ENCODE results near the gene PTPN13.

The PTPN13 gene

DNA sequence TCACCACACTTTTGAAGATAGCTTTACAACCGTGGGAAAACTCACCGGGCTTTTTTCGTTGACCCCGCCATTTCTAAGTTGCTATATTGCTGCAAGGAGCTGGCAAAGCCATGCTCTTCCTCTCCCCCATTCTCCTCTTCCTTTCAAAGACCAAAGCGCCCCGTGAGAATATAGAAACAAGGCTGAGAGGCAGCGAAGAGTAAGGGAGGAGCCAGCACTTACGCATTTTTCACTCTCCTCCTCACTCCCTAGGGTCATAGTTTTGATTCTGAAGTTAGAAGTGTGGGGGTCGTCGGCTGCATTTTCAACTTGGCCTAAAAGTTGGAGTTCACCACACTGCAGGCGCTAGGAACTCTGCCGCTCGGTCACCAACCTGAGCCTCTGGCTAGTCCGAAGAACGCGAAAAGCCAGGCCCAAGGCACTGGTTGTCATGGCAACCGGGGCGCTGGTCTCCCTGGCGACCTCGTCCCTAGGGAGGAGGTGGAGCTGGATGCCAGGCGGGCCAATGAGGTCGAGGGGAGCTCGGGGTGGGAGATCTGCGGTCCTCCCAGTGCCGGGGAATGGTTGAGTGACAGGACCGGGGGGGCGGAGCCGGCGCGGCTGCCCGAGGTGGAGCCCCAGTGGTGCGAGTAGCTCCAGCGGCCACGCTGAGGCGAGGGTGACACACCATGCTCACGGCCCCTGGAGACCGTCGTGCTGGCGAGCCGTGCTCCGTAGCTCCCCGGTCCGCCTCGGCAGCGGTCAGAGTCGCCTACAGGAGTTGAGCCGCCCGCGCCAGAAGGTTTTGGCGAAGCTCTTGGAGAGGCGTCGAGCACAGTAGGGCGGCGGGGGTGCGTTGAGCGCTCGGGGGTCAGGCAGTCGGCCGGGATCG, at the start of gene PTPN13 (continued):
- no peak for TF ChIP-seq GLI2 (tag by site-specific recombination; IDR thresholded peaks at IDR 0.05; ENCODE audit: borderline replicate concordance, low read depth)
- no peak for TF ChIP-seq ZNF23 (tag by site-specific recombination; IDR thresholded peaks at IDR 0.05; ENCODE audit: borderline replicate concordance)
- no peak for TF ChIP-seq ZNF26 (tag by site-specific recombination; IDR thresholded peaks at IDR 0.05)
- no peak for TF ChIP-seq ZNF701 (tag by site-specific recombination; IDR thresholded peaks at IDR 0.05)
- TF ChIP-seq SP3 (tag by site-specific recombination; IDR thresholded peaks at IDR 0.05), result peak; percentile 83
- no peak for TF ChIP-seq HOXC10 (CRISPR knock-in tag; IDR thresholded peaks at IDR 0.05)
- TF ChIP-seq ZBTB7A (tag by site-specific recombination; IDR thresholded peaks at IDR 0.05; ENCODE audit: low read depth), result no peak
- peak; percentile 70; the same call in 1 of the 2 replicates for TF ChIP-seq KLF16 (tag by site-specific recombination; IDR thresholded peaks at IDR 0.05)
- TF ChIP-seq ZNF239 (tag by site-specific recombination; IDR thresholded peaks at IDR 0.05), result no peak
- no peak for TF ChIP-seq ZNF843 (tag by site-specific recombination; IDR thresholded peaks at IDR 0.05)
- peak; percentile 63 for TF ChIP-seq SP7 (tag by site-specific recombination; IDR thresholded peaks at IDR 0.05)
- 0 out of 2 replicates have a peak, but pooled peaks have one; percentile 15 for TF ChIP-seq ZNF76 (tag by site-specific recombination; IDR thresholded peaks at IDR 0.05; ENCODE audit: borderline replicate concordance, low read depth)
- TF ChIP-seq SCRT1 (tag by site-specific recombination; IDR thresholded peaks at IDR 0.05; ENCODE audit: borderline replicate concordance), result no peak
- TF ChIP-seq PRDM10 (tag by site-specific recombination; IDR thresholded peaks at IDR 0.05), result peak; percentile 40; the same call in 1 of the 2 replicates
- TF ChIP-seq GLIS1 (tag by site-specific recombination; IDR thresholded peaks at IDR 0.05), result peak; percentile 63
- no peak for TF ChIP-seq ZNF133 (tag by site-specific recombination; IDR thresholded peaks at IDR 0.05)
- TF ChIP-seq ZNF391 (tag by site-specific recombination; IDR thresholded peaks at IDR 0.05; ENCODE audit: borderline replicate concordance, low read depth), result no peak
- TF ChIP-seq ZBTB17 (tag by site-specific recombination; IDR thresholded peaks at IDR 0.05), result peak; percentile 90
- no peak for TF ChIP-seq ZNF692 (tag by site-specific recombination; IDR thresholded peaks at IDR 0.05)
- TF ChIP-seq ZSCAN16 (tag by site-specific recombination; IDR thresholded peaks at IDR 0.05), result no peak
- TF ChIP-seq ZNF292 (tag by site-specific recombination; IDR thresholded peaks at IDR 0.05; ENCODE audit: borderline replicate concordance, low read depth), result no peak
- TF ChIP-seq ZNF768 (tag by site-specific recombination; IDR thresholded peaks at IDR 0.05), result no peak
- TF ChIP-seq ZBTB49 (tag by site-specific recombination; IDR thresholded peaks at IDR 0.05; ENCODE audit: low read depth), result no peak
- TF ChIP-seq ZNF138 (tag by site-specific recombination; IDR thresholded peaks at IDR 0.05; ENCODE audit: borderline replicate concordance), result no peak
- TF ChIP-seq OSR2 (tag by site-specific recombination; IDR thresholded peaks at IDR 0.05), result no peak
- TF ChIP-seq MYNN (tag by site-specific recombination; IDR thresholded peaks at IDR 0.05; ENCODE audit: borderline replicate concordance), result peak; percentile 99
- TF ChIP-seq ZNF174 (tag by site-specific recombination; IDR thresholded peaks at IDR 0.05), result no peak
- TF ChIP-seq REPIN1 (tag by site-specific recombination; IDR thresholded peaks at IDR 0.05; ENCODE audit: low read depth), result no peak
